GM23338 (cell line): ENCODE measurements around the gene ACTR6. TPM values are rescaled to one million over a fixed set of nuclear protein-coding genes. Genes with fewer than 3 reads are reported as not detected.

Experiments used
- ATAC-seq: fragments of 200-7000 bp; cut with Tn5 transposase; 3 replicates; pipeline ENCODE4 v1.9.1; 2020
- DNase-seq: peaks from one replicate; pipeline ENCODE4 v3.0.0-alpha.2; 2015; ENCODE audit warnings: low spot score
- H2AFZ ChIP-seq: fragments of 200-600 bp; sonication (generic); 2 replicates; pipeline ENCODE4 v1.8.0; 2016; ENCODE audit warnings: antibody characterized with exemption, mild to moderate bottlenecking, moderate library complexity
- H3F3A ChIP-seq: fragments of 200-600 bp; sonication (generic); replicated peaks from 2 replicates; pipeline ENCODE4 v1.8.0; 2017; ENCODE audit warnings: antibody characterized with exemption, mixed run types, low read depth
- H3K27ac ChIP-seq: fragments of 200-600 bp; sonication (generic); 2 replicates; pipeline ENCODE4 v1.6.1; 2016; ENCODE audit warnings: low read depth
- H3K27me3 ChIP-seq: fragments of 200-600 bp; sonication (generic); 2 replicates; pipeline ENCODE4 v1.8.0; 2016; ENCODE audit warnings: mild to moderate bottlenecking, mixed run types, moderate library complexity; ENCODE audit not compliant: insufficient read depth
- H3K36me3 ChIP-seq: fragments of 200-600 bp; sonication (generic); 2 replicates; pipeline ENCODE4 v1.8.0; 2016; ENCODE audit warnings: mild to moderate bottlenecking; ENCODE audit not compliant: insufficient read depth
- H3K4me1 ChIP-seq: fragments of 200-600 bp; sonication (generic); 2 replicates; pipeline ENCODE4 v1.8.0; 2016; ENCODE audit warnings: mild to moderate bottlenecking, moderate library complexity; ENCODE audit not compliant: insufficient read depth
- H3K4me2 ChIP-seq: fragments of 200-600 bp; sonication (generic); 2 replicates; pipeline ENCODE4 v1.7.1; 2017; ENCODE audit warnings: mixed run types
- H3K4me3 ChIP-seq: fragments of 200-600 bp; sonication (generic); 2 replicates; pipeline ENCODE4 v1.6.1; 2016; ENCODE audit warnings: mixed run types
- H3K79me2 ChIP-seq: fragments of 200-600 bp; sonication (generic); replicated peaks from 2 replicates; pipeline ENCODE4 v1.8.0; 2017; ENCODE audit warnings: mild to moderate bottlenecking; ENCODE audit not compliant: insufficient read depth
- H3K9me2 ChIP-seq: fragments of 200-600 bp; sonication (generic); 2 replicates; pipeline ENCODE4 v1.8.0; 2017; ENCODE audit not compliant: insufficient read depth
- H4K20me1 ChIP-seq: fragments of 200-600 bp; sonication (generic); replicated peaks from 2 replicates; pipeline ENCODE4 v1.8.0; 2017; ENCODE audit warnings: mild to moderate bottlenecking; ENCODE audit not compliant: insufficient read depth
- H3K27ac Mint-ChIP-seq: 2 replicates; pipeline ENCODE4 v1.8.0; 2020; ENCODE audit warnings: inconsistent platforms, mild to moderate bottlenecking, moderate library complexity, mixed read lengths
- H3K27me3 Mint-ChIP-seq: 3 replicates; pipeline ENCODE4 v1.8.0; 2022; ENCODE audit warnings: low read depth, mild to moderate bottlenecking, moderate library complexity, mixed read lengths, inconsistent platforms; ENCODE audit not compliant: insufficient read depth, poor library complexity
- H3K36me3 Mint-ChIP-seq: 3 replicates; pipeline ENCODE4 v1.8.0; 2021; ENCODE audit warnings: low read depth, mild to moderate bottlenecking, inconsistent platforms, moderate library complexity, mixed read lengths
- H3K4me1 Mint-ChIP-seq: 3 replicates; pipeline ENCODE4 v1.8.0; 2020; ENCODE audit warnings: mild to moderate bottlenecking, inconsistent platforms, mixed read lengths
- H3K4me3 Mint-ChIP-seq: 3 replicates; pipeline ENCODE4 v1.8.0; 2021; ENCODE audit warnings: moderate library complexity, mild to moderate bottlenecking, inconsistent platforms, mixed read lengths
- H3K9me3 Mint-ChIP-seq: 3 replicates; pipeline ENCODE4 v1.8.0; 2020; ENCODE audit warnings: moderate library complexity, mild to moderate bottlenecking, inconsistent platforms, mixed read lengths
- CREB1 ChIP-seq: fragments of 250-450 bp; sonication (Bioruptor Pico); IDR thresholded peaks from 2 replicates; pipeline ENCODE4 v1.5.0; 2020; ENCODE audit warnings: low read depth, mild to moderate bottlenecking, moderate library complexity
- EZH2phosphoT487 ChIP-seq: fragments of 200-600 bp; sonication (generic); IDR thresholded peaks from one replicate; pipeline ENCODE4 v1.8.1; 2018; ENCODE audit warnings: antibody characterized with exemption; ENCODE audit not compliant: unreplicated experiment
- NANOG ChIP-seq: IDR thresholded peaks from 2 replicates; pipeline ENCODE4 v1.6.1; 2016; ENCODE audit warnings: antibody characterized with exemption, borderline replicate concordance
- POLR2AphosphoS5 ChIP-seq: IDR thresholded peaks from 2 replicates; pipeline ENCODE4 v1.6.1; 2016; ENCODE audit warnings: antibody characterized with exemption, low read depth
- ZNF114 ChIP-seq: fragments of 250-450 bp; sonication (Bioruptor Pico); IDR thresholded peaks from 2 replicates; pipeline ENCODE4 v1.5.0; 2020; ENCODE audit warnings: mild to moderate bottlenecking, moderate library complexity
- ZNF331 ChIP-seq: fragments of 250-450 bp; sonication (Bioruptor Pico); IDR thresholded peaks from 2 replicates; pipeline ENCODE4 v1.5.0; 2020; ENCODE audit warnings: low read depth, mild to moderate bottlenecking, moderate library complexity
- polyA plus RNA-seq: library from polyadenylated mRNA; unstranded; fragments of >200 nt; fragmentation: Nextera tagmentation; extraction: Ambion mirVana; gene quantifications from 2 replicates; pipeline ENCODE4 v1.2.1, GENCODE V29; 2016
- total RNA-seq: library from RNA; depleted of rRNA; stranded (reverse); fragments of >200 nt; shearing (Covaris generic); gene quantifications from 2 replicates; pipeline ENCODE4 v1.2.3, GENCODE V29; 2014
- TF ChIP-seq, protein P1 (sequence below), 2 experiments: fragments of 200-600 bp in 1 of 2; sonication (generic) in 1 of 2; conservative IDR thresholded peaks; 2 replicates each; pipeline versions ENCODE4 v1.5.1 to v1.6.1; 2016 to 2017; ENCODE audit warnings: antibody characterized with exemption in 2 of 2, low read depth in 2 of 2, mild to moderate bottlenecking in 2 of 2, moderate library complexity in 1 of 2
- TF ChIP-seq, protein P2 (sequence below): IDR thresholded peaks from 2 replicates; pipeline ENCODE4 v1.6.1; 2016; ENCODE audit warnings: antibody characterized with exemption
- TF ChIP-seq, protein P3 (sequence below): IDR thresholded peaks from one replicate; pipeline ENCODE4 v1.6.1; 2018; ENCODE audit warnings: antibody characterized with exemption; ENCODE audit not compliant: unreplicated experiment

Gene ACTR6
- total and polyA plus RNA-seq, 2 experiments from 2014 or later: 30.1 to 42.5 TPM

DNA sequence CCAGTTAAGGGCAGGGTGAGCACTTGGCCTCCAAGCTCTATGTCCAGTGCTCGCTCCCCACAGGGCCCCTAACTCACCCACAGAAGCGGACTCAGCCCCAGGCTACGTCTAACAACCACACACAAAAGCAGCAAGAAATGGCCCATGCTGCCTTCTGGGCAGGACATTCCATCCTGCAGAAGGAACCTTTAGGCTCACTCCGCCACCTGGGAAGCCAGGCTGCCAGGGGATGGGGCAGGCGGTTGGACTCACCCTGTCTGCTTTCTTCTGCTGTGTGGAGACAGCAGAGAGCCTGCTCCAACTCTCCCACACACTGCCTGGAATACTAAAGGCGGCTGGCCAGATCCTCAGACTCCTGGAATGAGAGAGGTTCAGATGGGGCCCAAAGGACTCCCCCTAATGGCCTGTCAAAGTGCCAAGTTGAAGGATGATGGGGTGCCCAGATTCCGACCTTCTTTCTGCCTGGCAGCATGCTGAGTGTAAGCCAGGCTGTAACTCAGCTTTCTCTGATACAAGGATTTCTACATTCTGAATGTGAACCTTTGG is 30.2 kb upstream of the ACTR6 start:
- no peaks in the 10 kb centered on the region for H3K79me2 ChIP-seq
- H3K4me3 ChIP-seq: no peak overlapping the region
- no peaks in the 10 kb centered on the region for H4K20me1 ChIP-seq
- no peaks in the 10 kb centered on the region for H3K9me2 ChIP-seq
- no peaks in the 10 kb centered on the region for H3K27me3 ChIP-seq
- TF ChIP-seq CREB1 (CRISPR knock-in tag): no peak
- TF ChIP-seq, protein P1, sequence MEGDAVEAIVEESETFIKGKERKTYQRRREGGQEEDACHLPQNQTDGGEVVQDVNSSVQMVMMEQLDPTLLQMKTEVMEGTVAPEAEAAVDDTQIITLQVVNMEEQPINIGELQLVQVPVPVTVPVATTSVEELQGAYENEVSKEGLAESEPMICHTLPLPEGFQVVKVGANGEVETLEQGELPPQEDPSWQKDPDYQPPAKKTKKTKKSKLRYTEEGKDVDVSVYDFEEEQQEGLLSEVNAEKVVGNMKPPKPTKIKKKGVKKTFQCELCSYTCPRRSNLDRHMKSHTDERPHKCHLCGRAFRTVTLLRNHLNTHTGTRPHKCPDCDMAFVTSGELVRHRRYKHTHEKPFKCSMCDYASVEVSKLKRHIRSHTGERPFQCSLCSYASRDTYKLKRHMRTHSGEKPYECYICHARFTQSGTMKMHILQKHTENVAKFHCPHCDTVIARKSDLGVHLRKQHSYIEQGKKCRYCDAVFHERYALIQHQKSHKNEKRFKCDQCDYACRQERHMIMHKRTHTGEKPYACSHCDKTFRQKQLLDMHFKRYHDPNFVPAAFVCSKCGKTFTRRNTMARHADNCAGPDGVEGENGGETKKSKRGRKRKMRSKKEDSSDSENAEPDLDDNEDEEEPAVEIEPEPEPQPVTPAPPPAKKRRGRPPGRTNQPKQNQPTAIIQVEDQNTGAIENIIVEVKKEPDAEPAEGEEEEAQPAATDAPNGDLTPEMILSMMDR (conservative IDR thresholded peaks at IDR 0.05; ENCODE audit: low read depth in 2 of 2): peak; percentile 23 to 50
- no peak overlapping the region for H3K4me2 ChIP-seq
- no peaks in the 10 kb centered on the region for H3K36me3 ChIP-seq
- H2AFZ ChIP-seq: no peak overlapping the region
- no peak overlapping the region for H3K27ac Mint-ChIP-seq
- ATAC-seq: peak; percentile 82
- peaks cover 33% of the 10 kb centered on the region for H3K36me3 Mint-ChIP-seq
- H3K4me1 Mint-ChIP-seq: peaks cover 6% of the 10 kb centered on the region; the same call in 2 of the 3 replicates
- H3K27me3 Mint-ChIP-seq: peaks cover 6% of the 10 kb centered on the region
- peaks cover 2% of the 10 kb centered on the region for H3K9me3 Mint-ChIP-seq
- no peak overlapping the region for H3K4me3 Mint-ChIP-seq
- H3K27ac ChIP-seq: no peak overlapping the region
- DNase-seq: peak; percentile 39
- no peaks in the 10 kb centered on the region for H3F3A ChIP-seq
- no peaks in the 10 kb centered on the region for H3K4me1 ChIP-seq

DNA sequence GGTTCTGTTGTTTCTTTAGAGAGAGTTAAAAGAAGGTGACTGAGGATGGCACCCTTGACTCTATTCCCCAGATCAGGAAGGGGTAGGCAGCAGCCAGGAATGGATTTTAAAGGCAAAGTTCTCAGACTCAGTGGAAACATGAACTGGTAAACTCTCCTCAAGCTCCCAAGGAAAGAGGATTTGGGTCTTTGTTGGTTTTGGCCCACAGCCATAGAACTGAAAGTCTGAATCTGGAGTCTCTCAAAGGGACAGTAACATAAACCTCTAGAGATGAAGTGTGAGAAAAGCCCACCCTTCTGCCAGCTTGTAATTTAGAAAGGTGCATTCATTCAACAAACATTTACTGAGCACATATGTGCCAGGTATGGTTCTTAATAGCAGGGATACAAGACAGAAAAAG is 29.4 kb upstream of the ACTR6 start:
- TF ChIP-seq CREB1 (CRISPR knock-in tag): no peak
- TF ChIP-seq POLR2AphosphoS5: no peak
- TF ChIP-seq NANOG: no peak
- no peaks in the 10 kb centered on the region for H3F3A ChIP-seq
- no peak for ATAC-seq
- 0 out of 2 replicates have a peak, but pooled peaks cover 3% of the 10 kb centered on the region for H4K20me1 ChIP-seq
- H3K9me3 Mint-ChIP-seq: no peaks in the 10 kb centered on the region; the same call in 2 of the 3 replicates
- H3K4me3 Mint-ChIP-seq: no peak overlapping the region
- peaks cover 6% of the 10 kb centered on the region for H3K27me3 Mint-ChIP-seq
- H3K4me1 Mint-ChIP-seq: peaks cover 5% of the 10 kb centered on the region; the same call in 1 of the 3 replicates
- no peaks in the 10 kb centered on the region for H3K4me1 ChIP-seq
- H3K36me3 ChIP-seq: no peaks in the 10 kb centered on the region
- DNase-seq: no peak
- no peak overlapping the region for H3K4me3 ChIP-seq
- no peak overlapping the region for H3K4me2 ChIP-seq
- no peaks in the 10 kb centered on the region for H3K27me3 ChIP-seq
- peaks cover 25% of the 10 kb centered on the region for H3K36me3 Mint-ChIP-seq
- no peaks in the 10 kb centered on the region for H3K79me2 ChIP-seq
- no peak overlapping the region for H3K27ac Mint-ChIP-seq
- no peak overlapping the region for H3K27ac ChIP-seq
- no peaks in the 10 kb centered on the region for H3K9me2 ChIP-seq
- no peak overlapping the region for H2AFZ ChIP-seq

DNA sequence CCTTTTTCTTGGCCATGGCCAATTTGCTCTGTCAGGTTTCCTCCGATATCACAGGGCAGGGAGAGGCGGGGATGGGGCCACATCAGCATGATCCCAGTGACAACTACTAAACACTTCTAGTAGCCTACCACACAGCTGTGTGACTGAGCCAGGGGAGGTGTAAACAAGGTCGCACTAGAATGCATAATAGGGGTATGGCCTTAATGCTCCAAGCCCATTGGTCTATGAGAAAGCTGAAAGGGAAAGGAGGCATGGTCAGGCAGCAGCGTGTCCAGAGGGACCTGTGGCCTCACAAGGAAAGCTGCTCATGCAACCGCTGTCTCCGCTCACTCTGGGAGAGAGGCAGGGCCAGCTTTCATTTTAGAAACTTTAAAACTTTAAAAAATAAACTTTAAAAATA is 27.5 kb upstream of the ACTR6 start:
- Histone ChIP-seq H3K4me1 (no peaks in the 10 kb centered on the region), H3K79me2 (no peaks in the 10 kb centered on the region), H2AFZ (no peak overlapping the region), H3K4me2 (no peak overlapping the region), H3K36me3 (no peaks in the 10 kb centered on the region), H3K27ac (no peak overlapping the region), H4K20me1 (0 out of 2 replicates have a peak, but pooled peaks cover 3% of the 10 kb centered on the region), H3K27me3 (no peaks in the 10 kb centered on the region), H3K9me2 (no peaks in the 10 kb centered on the region), H3F3A (no peaks in the 10 kb centered on the region), H3K4me3 (no peak overlapping the region)
- Mint-ChIP-seq H3K4me1 (peaks cover 5% of the 10 kb centered on the region; the same call in 1 of the 3 replicates), H3K9me3 (no peaks in the 10 kb centered on the region), H3K27me3 (peaks cover 3% of the 10 kb centered on the region), H3K4me3 (no peak overlapping the region), H3K36me3 (peaks cover 13% of the 10 kb centered on the region; the same call in 2 of the 3 replicates), H3K27ac (peak overlapping the region; percentile 46; the same call in 1 of the 2 replicates)
- ATAC-seq (peak; percentile 56), DNase-seq (no peak)
- TF ChIP-seq ZNF114 (CRISPR knock-in tag): no peak
- TF ChIP-seq, protein P2, sequence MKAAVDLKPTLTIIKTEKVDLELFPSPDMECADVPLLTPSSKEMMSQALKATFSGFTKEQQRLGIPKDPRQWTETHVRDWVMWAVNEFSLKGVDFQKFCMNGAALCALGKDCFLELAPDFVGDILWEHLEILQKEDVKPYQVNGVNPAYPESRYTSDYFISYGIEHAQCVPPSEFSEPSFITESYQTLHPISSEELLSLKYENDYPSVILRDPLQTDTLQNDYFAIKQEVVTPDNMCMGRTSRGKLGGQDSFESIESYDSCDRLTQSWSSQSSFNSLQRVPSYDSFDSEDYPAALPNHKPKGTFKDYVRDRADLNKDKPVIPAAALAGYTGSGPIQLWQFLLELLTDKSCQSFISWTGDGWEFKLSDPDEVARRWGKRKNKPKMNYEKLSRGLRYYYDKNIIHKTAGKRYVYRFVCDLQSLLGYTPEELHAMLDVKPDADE: no peak
- TF ChIP-seq EZH2phosphoT487: no peak
- TF ChIP-seq, protein P3, sequence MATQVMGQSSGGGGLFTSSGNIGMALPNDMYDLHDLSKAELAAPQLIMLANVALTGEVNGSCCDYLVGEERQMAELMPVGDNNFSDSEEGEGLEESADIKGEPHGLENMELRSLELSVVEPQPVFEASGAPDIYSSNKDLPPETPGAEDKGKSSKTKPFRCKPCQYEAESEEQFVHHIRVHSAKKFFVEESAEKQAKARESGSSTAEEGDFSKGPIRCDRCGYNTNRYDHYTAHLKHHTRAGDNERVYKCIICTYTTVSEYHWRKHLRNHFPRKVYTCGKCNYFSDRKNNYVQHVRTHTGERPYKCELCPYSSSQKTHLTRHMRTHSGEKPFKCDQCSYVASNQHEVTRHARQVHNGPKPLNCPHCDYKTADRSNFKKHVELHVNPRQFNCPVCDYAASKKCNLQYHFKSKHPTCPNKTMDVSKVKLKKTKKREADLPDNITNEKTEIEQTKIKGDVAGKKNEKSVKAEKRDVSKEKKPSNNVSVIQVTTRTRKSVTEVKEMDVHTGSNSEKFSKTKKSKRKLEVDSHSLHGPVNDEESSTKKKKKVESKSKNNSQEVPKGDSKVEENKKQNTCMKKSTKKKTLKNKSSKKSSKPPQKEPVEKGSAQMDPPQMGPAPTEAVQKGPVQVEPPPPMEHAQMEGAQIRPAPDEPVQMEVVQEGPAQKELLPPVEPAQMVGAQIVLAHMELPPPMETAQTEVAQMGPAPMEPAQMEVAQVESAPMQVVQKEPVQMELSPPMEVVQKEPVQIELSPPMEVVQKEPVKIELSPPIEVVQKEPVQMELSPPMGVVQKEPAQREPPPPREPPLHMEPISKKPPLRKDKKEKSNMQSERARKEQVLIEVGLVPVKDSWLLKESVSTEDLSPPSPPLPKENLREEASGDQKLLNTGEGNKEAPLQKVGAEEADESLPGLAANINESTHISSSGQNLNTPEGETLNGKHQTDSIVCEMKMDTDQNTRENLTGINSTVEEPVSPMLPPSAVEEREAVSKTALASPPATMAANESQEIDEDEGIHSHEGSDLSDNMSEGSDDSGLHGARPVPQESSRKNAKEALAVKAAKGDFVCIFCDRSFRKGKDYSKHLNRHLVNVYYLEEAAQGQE: no peak
- no peak for TF ChIP-seq ZNF331 (CRISPR knock-in tag)
